H9 (cell line): ENCODE results near the gene USP7. TPM values are rescaled to one million over a fixed set of nuclear protein-coding genes. Genes with fewer than 3 reads are reported as not detected.
A peak's percentile ranks its signal among the peaks of the same experiment; 100 is the strongest.
"Not testable (repeated sequence)": the region's sequence is repeated elsewhere in the genome, so short reads cannot be mapped to it uniquely, and the experiment has no call there.

Experiments used
- DNase-seq: peaks from one replicate; pipeline ENCODE4 v3.0.0-alpha.2; 2017
- H2AFZ ChIP-seq: one replicate; pipeline ENCODE4 v1.6.1; 2013; ENCODE audit warnings: mild to moderate bottlenecking, low read length, control low read depth, moderate library complexity
- H2AK5ac ChIP-seq: 2 replicates; pipeline ENCODE4 v1.6.1; 2013; ENCODE audit warnings: low read length, control low read depth, mixed read lengths; ENCODE audit not compliant: insufficient read length
- H2BK120ac ChIP-seq: one replicate; pipeline ENCODE4 v1.6.1; 2013; ENCODE audit warnings: low read depth, mild to moderate bottlenecking, low read length, control low read depth, inconsistent platforms; ENCODE audit not compliant: poor library complexity, severe bottlenecking
- H2BK12ac ChIP-seq: 2 replicates; pipeline ENCODE4 v1.6.1; 2013; ENCODE audit warnings: low read length, control low read depth, mixed read lengths, low read depth; ENCODE audit not compliant: insufficient read length
- H2BK15ac ChIP-seq: 2 replicates; pipeline ENCODE4 v1.6.1; 2013; ENCODE audit warnings: low read depth, low read length, control low read depth
- H2BK20ac ChIP-seq: one replicate; pipeline ENCODE4 v1.6.1; 2013; ENCODE audit warnings: low read depth, mild to moderate bottlenecking, low read length, control low read depth, inconsistent platforms; ENCODE audit not compliant: poor library complexity, severe bottlenecking
- H2BK5ac ChIP-seq: 2 replicates; pipeline ENCODE4 v1.6.1; 2013; ENCODE audit warnings: low read length, control low read depth, mixed read lengths; ENCODE audit not compliant: insufficient read length
- H3K14ac ChIP-seq: 2 replicates; pipeline ENCODE4 v1.6.1; 2013; ENCODE audit warnings: low read length, control low read depth; ENCODE audit not compliant: insufficient read depth
- H3K18ac ChIP-seq: 2 replicates; pipeline ENCODE4 v1.6.1; 2013; ENCODE audit warnings: low read depth, mild to moderate bottlenecking, mixed read lengths, low read length, control low read depth; ENCODE audit not compliant: insufficient read length
- H3K23ac ChIP-seq: 2 replicates; pipeline ENCODE4 v1.6.1; 2013; ENCODE audit warnings: low read length, control low read depth, mixed read lengths, low read depth; ENCODE audit not compliant: insufficient read length
- H3K23me2 ChIP-seq: 2 replicates; pipeline ENCODE4 v1.6.1; 2013; ENCODE audit warnings: low read depth, mild to moderate bottlenecking, mixed read lengths, low read length, control low read depth; ENCODE audit not compliant: insufficient read length, poor library complexity, severe bottlenecking
- H3K27ac ChIP-seq: 2 replicates; pipeline ENCODE4 v1.5.1; 2013; ENCODE audit warnings: low read length, control low read depth, mixed read lengths, low read depth; ENCODE audit not compliant: insufficient read length
- H3K27me3 ChIP-seq: 2 replicates; pipeline ENCODE4 v1.6.1; 2013; ENCODE audit warnings: low read length, control low read depth, inconsistent platforms; ENCODE audit not compliant: insufficient read depth
- H3K4ac ChIP-seq: 2 replicates; pipeline ENCODE4 v1.6.1; 2013; ENCODE audit warnings: low read depth, mild to moderate bottlenecking, control low read depth, inconsistent platforms, low read length, moderate library complexity
- H3K4me1 ChIP-seq: 2 replicates; pipeline ENCODE4 v1.6.1; 2013; ENCODE audit warnings: low read length, control low read depth, inconsistent platforms; ENCODE audit not compliant: insufficient read depth
- H3K4me2 ChIP-seq: 2 replicates; pipeline ENCODE4 v1.6.1; 2013; ENCODE audit warnings: low read length, control low read depth, mixed read lengths; ENCODE audit not compliant: insufficient read length, insufficient read depth
- H3K56ac ChIP-seq: 2 replicates; pipeline ENCODE4 v1.6.1; 2013; ENCODE audit warnings: low read depth, mild to moderate bottlenecking, mixed read lengths, low read length, control low read depth; ENCODE audit not compliant: insufficient read length
- H3K79me1 ChIP-seq: 2 replicates; pipeline ENCODE4 v1.6.1; 2013; ENCODE audit warnings: low read depth, mild to moderate bottlenecking, moderate library complexity, low read length, control low read depth, inconsistent platforms; ENCODE audit not compliant: insufficient read depth, poor library complexity, severe bottlenecking
- H3K79me2 ChIP-seq: 2 replicates; pipeline ENCODE4 v1.6.1; 2013; ENCODE audit warnings: low read length, control low read depth, inconsistent platforms; ENCODE audit not compliant: insufficient read depth
- H3K9ac ChIP-seq: 2 replicates; pipeline ENCODE4 v1.6.1; 2013; ENCODE audit warnings: low read length, control low read depth, mixed read lengths; ENCODE audit not compliant: insufficient read length; ENCODE audit errors: extremely low read depth
- H3K9me3 ChIP-seq: one replicate; pipeline ENCODE4 v1.6.1; 2013; ENCODE audit warnings: low read depth, low read length, inconsistent platforms; ENCODE audit not compliant: control insufficient read depth
- H3T11ph ChIP-seq: one replicate; pipeline ENCODE4 v1.6.1; 2013; ENCODE audit warnings: mild to moderate bottlenecking, low read length, control low read depth, inconsistent platforms
- H4K20me1 ChIP-seq: one replicate; pipeline ENCODE4 v1.6.1; 2013; ENCODE audit not compliant: control insufficient read depth, insufficient read length, insufficient read depth
- H4K5ac ChIP-seq: 2 replicates; pipeline ENCODE4 v1.6.1; 2013; ENCODE audit warnings: low read depth, mild to moderate bottlenecking, mixed read lengths, low read length, control low read depth; ENCODE audit not compliant: insufficient read length
- H4K8ac ChIP-seq: replicated peaks from 2 replicates; pipeline ENCODE4 v1.6.1; 2013; ENCODE audit warnings: low read length, control low read depth, mixed read lengths, low read depth; ENCODE audit not compliant: insufficient read length
- H4K91ac ChIP-seq: 2 replicates; pipeline ENCODE4 v1.6.1; 2013; ENCODE audit warnings: low read depth, mild to moderate bottlenecking, moderate library complexity, mixed read lengths, low read length, control low read depth; ENCODE audit not compliant: insufficient read length
- H3K27ac Mint-ChIP-seq, 3 experiments: 2 replicates in 2 of 3; 3 replicates in 1 of 3; pipeline ENCODE4 v1.8.0; 2020 to 2021; ENCODE audit warnings: mixed read lengths in 3 of 3, mild to moderate bottlenecking in 1 of 3, moderate library complexity in 1 of 3
- H3K27me3 Mint-ChIP-seq: 2 replicates; pipeline ENCODE4 v1.8.0; 2021; ENCODE audit warnings: low read depth, mild to moderate bottlenecking, moderate library complexity, mixed read lengths
- H3K36me3 Mint-ChIP-seq, 3 experiments: 2 replicates in 2 of 3; 3 replicates in 1 of 3; pipeline ENCODE4 v1.8.0; 2020 to 2021; ENCODE audit warnings: low read depth in 3 of 3, mixed read lengths in 3 of 3; ENCODE audit not compliant: insufficient read depth in 1 of 3
- H3K4me1 Mint-ChIP-seq, 2 experiments: 2 replicates each; pipeline ENCODE4 v1.8.0; 2020; ENCODE audit warnings: mixed read lengths in 2 of 2
- H3K4me3 Mint-ChIP-seq, 2 experiments: 2 replicates in 1 of 2; 3 replicates in 1 of 2; pipeline ENCODE4 v1.8.0; 2020 to 2021; ENCODE audit warnings: mild to moderate bottlenecking in 2 of 2, mixed read lengths in 2 of 2, moderate library complexity in 1 of 2
- H3K9me3 Mint-ChIP-seq, 2 experiments: 2 replicates in 1 of 2; 3 replicates in 1 of 2; pipeline ENCODE4 v1.8.0; 2020; ENCODE audit warnings: mild to moderate bottlenecking in 2 of 2, mixed read lengths in 2 of 2, moderate library complexity in 1 of 2
- CTCF ChIP-seq: fragments of 200-600 bp; sonication (generic); conservative IDR thresholded peaks from 3 replicates; pipeline ENCODE4 v1.8.0; 2021; ENCODE audit warnings: antibody characterized with exemption, mild to moderate bottlenecking
- WGBS: extraction: QIAGEN DNeasy Blood & Tissue Kit; methylation state at CpG from one replicate; pipeline ENCODE4 v1.1.7; 2013; ENCODE audit warnings: missing lambda C conversion rate, low lambda C conversion rate, mixed read lengths; ENCODE audit not compliant: insufficient read length; ENCODE audit errors: extremely low coverage; 5-methylcytosine and 5-hydroxymethylcytosine counted together
- total RNA-seq: library from RNA; stranded (reverse); gene quantifications from 2 replicates; pipeline ENCODE4 v1.2.1, GENCODE V29; 2021

The USP7 gene
- total RNA-seq, 1 experiment from 2014 or later, result 192 TPM

DNA sequence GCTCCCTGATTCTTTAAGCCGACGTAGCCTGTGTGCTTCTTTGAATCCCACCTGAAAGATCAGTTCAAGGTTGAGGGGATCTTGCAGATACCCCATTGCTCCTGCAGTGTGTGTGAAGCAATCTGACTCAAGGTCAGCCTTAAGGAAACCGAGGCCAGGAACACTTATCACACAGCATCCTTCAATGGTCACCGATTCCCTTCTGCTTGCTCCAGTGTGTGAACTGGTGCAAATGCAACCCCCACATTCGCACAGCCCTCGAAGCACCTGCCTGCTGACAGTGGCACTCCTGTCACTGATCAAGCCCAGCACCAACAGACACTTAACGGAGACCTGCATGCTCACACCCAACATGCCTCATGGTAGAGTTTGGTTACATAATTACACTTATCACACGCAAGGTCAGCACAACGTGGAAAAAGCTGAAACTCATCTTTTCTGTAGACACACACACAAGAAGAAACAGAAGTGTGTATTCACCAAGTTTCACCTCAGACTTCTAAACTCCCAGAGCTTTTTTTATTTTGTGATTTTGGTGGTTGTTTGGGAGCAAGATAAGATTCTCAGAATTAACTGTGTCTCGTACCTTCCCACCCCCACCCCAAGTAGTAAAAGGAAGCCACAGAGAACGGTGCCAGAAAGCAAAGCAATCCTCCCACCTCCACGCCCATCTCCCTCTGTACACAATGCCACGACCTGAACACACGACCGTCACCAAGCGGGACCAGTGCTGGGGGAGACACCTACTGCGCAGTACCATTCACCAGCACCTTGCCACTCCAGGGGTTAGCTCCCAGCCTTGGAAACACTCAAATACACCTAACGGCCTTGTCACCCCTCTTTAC lies 44.4 kb downstream of the USP7 start:
- H3K79me1 ChIP-seq, result no peaks in the 10 kb centered on the region
- H3K23ac ChIP-seq, result no peak overlapping the region
- H3K4me3 Mint-ChIP-seq, result no peak overlapping the region
- DNase-seq, result no peak
- H2BK20ac ChIP-seq, result no peak overlapping the region
- no peaks in the 10 kb centered on the region for H3K4me1 ChIP-seq
- no peak overlapping the region for H3K18ac ChIP-seq
- H3K4me1 Mint-ChIP-seq, result no peaks in the 10 kb centered on the region; a peak in 2 of 4 replicates
- H3K9me3 ChIP-seq, result no peaks in the 10 kb centered on the region
- no peak overlapping the region for H2BK5ac ChIP-seq
- no peaks in the 10 kb centered on the region for H3K27me3 Mint-ChIP-seq
- no peak overlapping the region for H4K91ac ChIP-seq
- H3K27ac Mint-ChIP-seq, result peak overlapping the region; percentile 25 to 87 (median 28); a peak in 4 of 7 replicates
- H2AK5ac ChIP-seq, result no peak overlapping the region
- H3K4ac ChIP-seq, result no peak overlapping the region
- H3K27me3 ChIP-seq, result no peaks in the 10 kb centered on the region
- no peak overlapping the region for H3K14ac ChIP-seq
- H2BK15ac ChIP-seq, result no peak overlapping the region
- H3K56ac ChIP-seq, result no peak overlapping the region
- H2BK120ac ChIP-seq, result no peak overlapping the region
- no peak overlapping the region for H4K8ac ChIP-seq
- no peak overlapping the region for H3K9ac ChIP-seq
- H3K79me2 ChIP-seq, result peaks cover 3% of the 10 kb centered on the region; the same call in 1 of the 2 replicates
- H2BK12ac ChIP-seq, result no peak overlapping the region
- H3K23me2 ChIP-seq, result no peaks in the 10 kb centered on the region
- no CpG with 5 or more reads among the region's 18 CpGs for WGBS
- peaks cover 67 to 88% (median 87%) of the 10 kb centered on the region in 3 experiments for H3K36me3 Mint-ChIP-seq
- H3K9me3 Mint-ChIP-seq, result no peaks in the 10 kb centered on the region
- no peak overlapping the region for H3K4me2 ChIP-seq
- no peak overlapping the region for H3K27ac ChIP-seq
- TF ChIP-seq CTCF, result no peak
- H3T11ph ChIP-seq, result no peak overlapping the region
- H4K5ac ChIP-seq, result no peak overlapping the region
- no peak overlapping the region for H2AFZ ChIP-seq
- no peaks in the 10 kb centered on the region for H4K20me1 ChIP-seq

- not testable (repeated sequence) for H2AFZ ChIP-seq, H3K9me3 Mint-ChIP-seq, H4K91ac ChIP-seq, H3K23me2 ChIP-seq, H3K9ac ChIP-seq, H3K4me3 Mint-ChIP-seq, H3K79me2 ChIP-seq, H3T11ph ChIP-seq, H4K20me1 ChIP-seq, H2BK120ac ChIP-seq, H3K4me2 ChIP-seq, H2AK5ac ChIP-seq, H2BK5ac ChIP-seq, H3K27me3 ChIP-seq, H3K4me1 ChIP-seq, H4K5ac ChIP-seq, H2BK12ac ChIP-seq, H2BK20ac ChIP-seq, H3K18ac ChIP-seq, H4K8ac ChIP-seq, H3K4me1 Mint-ChIP-seq, H3K27me3 Mint-ChIP-seq, H3K9me3 ChIP-seq, H3K14ac ChIP-seq, H3K23ac ChIP-seq, DNase-seq, H2BK15ac ChIP-seq, H3K79me1 ChIP-seq, H3K27ac ChIP-seq, H3K56ac ChIP-seq, H3K4ac ChIP-seq
- WGBS, result no CpG with 5 or more reads among the region's 10 CpGs
- Mint-ChIP-seq H3K36me3 (peaks cover 71 to 95% (median 95%) of the 10 kb centered on the region in 3 experiments), H3K27ac (peak overlapping the region in 1 of 3 experiments; percentile 34; a peak in 1 of 7 replicates)
Observed at GRCh38 chr16:8917336-8917735, 46.4 kb downstream of the USP7 start.
